Ovary (tissue), 3 donors: Measurements from ENCODE around the gene DHX9.

Experiments used
- POLR2A ChIP-seq: fragments of 450-650 bp; IDR thresholded peaks from one replicate; pipeline ENCODE4 v1.6.1; 2017; ENCODE audit warnings: antibody characterized with exemption, mild to moderate bottlenecking, moderate library complexity
- TF ChIP-seq, protein P1 (sequence below), 3 donors: fragments of 450-650 bp in 2 of 3; fragments of 200-600 bp in 1 of 3; IDR thresholded peaks; one replicate each; pipeline versions ENCODE4 v1.5.1 to v1.8.0; 2016 to 2022; ENCODE audit warnings: antibody characterized with exemption in 3 of 3, mild to moderate bottlenecking in 1 of 3
- donor health status: DM: no; HTN: no; CAD: no.

DNA sequence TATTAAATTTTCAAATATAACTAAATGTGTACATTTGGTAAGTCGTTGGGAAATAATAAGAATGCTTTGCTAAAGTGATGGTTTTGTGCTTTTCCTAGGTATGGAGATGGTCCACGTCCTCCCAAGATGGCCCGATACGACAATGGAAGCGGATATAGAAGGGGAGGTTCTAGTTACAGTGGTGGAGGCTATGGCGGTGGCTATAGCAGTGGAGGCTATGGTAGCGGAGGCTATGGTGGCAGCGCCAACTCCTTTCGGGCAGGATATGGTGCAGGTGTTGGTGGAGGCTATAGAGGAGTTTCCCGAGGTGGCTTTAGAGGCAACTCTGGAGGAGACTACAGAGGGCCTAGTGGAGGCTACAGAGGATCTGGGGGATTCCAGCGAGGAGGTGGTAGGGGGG lies 47.8 kb downstream of the DHX9 start:
- TF ChIP-seq, protein P1, sequence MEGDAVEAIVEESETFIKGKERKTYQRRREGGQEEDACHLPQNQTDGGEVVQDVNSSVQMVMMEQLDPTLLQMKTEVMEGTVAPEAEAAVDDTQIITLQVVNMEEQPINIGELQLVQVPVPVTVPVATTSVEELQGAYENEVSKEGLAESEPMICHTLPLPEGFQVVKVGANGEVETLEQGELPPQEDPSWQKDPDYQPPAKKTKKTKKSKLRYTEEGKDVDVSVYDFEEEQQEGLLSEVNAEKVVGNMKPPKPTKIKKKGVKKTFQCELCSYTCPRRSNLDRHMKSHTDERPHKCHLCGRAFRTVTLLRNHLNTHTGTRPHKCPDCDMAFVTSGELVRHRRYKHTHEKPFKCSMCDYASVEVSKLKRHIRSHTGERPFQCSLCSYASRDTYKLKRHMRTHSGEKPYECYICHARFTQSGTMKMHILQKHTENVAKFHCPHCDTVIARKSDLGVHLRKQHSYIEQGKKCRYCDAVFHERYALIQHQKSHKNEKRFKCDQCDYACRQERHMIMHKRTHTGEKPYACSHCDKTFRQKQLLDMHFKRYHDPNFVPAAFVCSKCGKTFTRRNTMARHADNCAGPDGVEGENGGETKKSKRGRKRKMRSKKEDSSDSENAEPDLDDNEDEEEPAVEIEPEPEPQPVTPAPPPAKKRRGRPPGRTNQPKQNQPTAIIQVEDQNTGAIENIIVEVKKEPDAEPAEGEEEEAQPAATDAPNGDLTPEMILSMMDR (IDR thresholded peaks at IDR 0.05) = no peak
- TF ChIP-seq POLR2A = no peak
